ENCODE data around the gene HYAL1.

The HYAL1 gene

DNA sequence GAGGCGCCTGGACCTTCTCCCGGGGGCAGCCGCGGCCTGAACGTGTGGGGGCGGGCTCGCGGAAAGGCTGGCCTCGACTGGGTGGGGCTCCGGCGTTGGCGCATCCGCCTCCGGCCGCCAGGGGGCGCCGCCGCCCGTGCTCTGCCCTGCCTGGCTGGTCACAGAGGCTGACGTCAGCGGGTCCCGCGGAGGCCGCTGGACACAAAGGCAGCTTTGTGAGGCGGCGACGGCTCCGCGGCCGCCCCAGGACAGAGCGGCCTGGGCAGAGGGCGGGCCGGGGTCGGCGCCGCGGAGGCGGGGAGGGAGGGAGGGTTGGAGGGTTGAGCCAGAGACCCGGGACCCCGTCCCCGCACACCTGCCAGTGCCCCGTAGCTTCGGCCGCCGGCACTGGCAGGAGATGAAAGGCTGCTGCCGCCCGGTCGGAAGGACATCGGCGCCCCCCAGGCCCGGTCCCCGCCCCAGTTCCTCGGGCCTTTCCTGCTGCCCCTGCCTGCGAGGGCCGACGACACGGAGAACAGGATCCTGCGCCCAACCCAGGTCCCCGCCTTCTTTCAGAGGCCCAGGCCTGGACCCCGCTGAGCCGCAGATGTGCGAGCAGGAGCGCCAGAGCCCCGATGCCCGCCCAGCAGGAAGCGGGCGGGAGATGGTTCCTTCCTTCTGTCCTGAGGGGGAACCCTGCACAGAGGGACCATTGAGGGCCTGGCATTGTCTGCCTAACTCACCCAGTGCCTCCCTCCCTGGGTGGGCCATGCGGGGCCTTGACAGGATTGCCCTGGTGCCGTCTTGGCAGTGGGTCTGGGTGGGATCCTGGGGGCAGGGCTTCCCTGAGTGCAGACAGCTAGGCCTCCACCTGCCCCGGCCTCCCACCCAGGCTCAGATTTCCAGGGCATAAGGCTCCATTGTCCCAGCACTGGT lies 43.1 kb downstream of the HYAL1 start:
- peak; percentile 69 for DNase-seq (ENCODE audit: low read depth)

DNA sequence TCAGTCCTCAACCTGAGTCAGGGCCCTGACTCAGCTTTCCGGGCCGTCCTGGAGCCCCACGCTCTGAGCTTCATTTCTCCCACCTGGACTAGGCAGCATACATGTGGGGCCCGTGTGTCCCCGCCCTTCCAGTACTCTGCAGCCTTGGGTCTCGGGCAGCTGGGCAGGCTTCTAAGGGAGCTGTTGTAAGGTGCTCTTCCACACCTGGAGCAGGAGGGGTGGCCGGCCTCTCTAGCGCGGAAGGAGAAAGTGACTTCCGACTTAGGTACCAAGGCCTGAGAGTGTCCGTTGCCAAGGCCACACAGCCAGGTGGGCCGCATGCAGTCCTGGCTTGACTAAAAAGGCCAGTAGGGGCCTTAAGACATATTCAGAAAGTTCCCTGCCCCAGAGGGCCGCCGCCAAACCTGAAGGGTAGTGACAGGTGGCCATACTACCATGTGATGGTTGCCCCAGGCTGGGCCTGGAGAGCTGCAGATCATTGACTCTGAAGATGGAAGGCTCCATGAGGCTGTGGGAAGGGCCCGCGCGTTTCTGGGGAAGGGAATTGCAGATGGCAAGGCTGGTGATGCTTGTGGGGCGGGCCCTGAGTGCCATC lies 43.8 kb downstream of the HYAL1 start:
- DNase-seq (ENCODE audit: low read depth), result no peak

DNA sequence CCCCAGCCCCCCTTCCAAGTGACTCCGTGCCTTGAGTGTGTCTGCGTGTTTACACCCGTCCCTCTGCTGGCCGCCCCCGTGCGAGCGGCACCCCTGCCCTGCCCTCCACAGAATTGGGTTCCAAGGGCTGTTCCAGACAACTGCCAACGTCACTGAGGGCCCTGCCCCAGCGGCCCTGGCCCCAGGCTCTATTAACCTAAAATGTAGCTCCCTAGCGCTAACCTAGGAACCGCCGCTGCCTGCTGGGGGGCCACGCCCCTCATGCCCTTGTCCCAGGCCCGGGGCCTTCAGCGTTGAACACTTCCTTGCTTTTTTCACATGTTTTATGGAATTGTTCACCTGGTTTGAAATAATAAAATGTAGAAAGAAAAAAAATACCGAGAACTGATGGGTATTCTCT lies 44.4 kb downstream of the HYAL1 start:
- no peak for DNase-seq (ENCODE audit: low read depth)

DNA sequence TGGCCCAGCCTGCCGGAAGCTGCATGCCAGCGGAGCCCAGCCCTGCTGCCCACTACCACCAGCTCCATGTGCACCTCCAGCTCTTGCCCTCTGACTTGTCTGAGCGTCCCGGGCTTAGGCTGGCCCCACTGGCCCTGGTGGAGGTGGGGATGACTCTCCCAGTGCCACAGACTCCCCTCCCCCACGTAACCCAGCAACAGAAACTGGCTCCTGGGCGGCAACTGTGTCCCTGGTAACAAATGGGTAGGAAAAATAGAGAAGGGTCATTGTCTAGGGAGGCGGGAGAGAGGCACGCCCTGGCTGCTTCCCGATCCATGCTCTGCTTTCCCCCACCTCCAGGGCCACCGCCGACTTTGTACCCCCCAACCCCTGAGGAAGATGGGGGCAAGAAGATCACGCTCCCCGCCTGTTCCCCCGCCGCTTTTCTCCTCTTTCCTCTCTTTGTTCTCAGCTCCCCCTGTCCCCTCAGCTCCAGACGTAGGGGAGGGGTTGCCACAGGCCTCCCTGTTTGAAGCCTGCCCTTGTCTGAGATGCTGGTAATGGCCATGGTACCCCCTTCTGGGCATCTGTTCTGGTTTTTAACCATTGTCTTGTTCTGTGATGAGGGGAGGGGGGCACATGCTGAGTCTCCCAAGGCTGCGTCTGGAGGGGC lies 45.2 kb downstream of the HYAL1 start:
- no peak for DNase-seq (ENCODE audit: low read depth)

DNA sequence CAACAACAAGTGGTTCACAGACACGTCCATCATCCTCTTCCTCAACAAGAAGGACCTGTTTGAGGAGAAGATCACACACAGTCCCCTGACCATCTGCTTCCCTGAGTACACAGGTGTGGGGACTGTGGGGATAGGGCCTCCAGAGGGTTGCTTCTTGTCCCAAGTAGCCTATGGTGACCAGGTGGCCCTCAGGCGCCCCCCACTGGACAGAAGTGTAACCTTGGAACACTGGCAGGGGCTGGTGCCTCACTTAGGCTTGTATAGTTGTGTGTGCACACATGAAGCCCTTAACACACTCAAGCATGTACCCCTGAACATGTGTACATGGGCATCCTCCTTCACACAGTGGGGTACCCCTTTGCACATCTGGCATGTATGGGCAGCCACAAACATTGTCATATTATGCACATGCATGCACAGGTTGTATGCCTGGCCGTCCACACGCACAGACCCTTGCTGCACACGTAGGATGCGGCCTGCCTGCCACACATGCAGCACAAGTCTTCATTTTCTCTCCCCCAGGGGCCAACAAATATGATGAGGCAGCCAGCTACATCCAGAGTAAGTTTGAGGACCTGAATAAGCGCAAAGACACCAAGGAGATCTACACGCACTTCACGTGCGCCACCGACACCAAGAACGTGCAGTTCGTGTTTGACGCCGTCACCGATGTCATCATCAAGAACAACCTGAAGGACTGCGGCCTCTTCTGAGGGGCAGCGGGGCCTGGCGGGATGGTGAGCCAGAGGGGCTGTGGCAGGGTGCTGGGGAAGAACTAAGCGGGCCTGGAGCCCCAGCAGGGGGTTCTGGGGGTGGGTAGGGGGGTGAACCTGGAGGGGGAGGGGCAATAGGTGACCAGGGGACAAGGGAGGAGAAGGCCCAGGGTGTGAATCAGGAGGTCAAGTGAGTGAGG lies 46.1 kb downstream of the HYAL1 start:
- no peak for DNase-seq (ENCODE audit: low read depth)

DNA sequence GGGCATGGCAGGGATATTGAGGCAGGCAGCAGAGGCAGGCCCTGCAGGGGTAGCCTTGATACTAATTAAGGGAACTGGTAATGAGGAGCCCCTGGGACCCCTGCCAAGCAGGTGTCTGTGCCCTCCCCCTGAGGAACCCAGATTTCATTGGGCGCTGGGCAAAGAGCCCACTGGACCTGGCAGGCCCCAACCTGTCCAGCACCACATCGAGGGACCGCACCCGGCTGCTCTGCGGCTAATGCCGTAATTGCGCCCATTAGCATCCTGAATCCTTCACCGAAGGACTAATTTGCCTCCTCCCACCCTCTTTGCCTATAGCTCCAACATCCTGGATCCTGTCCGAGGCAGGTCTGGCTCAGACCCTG lies 48.1 kb downstream of the HYAL1 start:
- no peak for DNase-seq (ENCODE audit: low read depth)

DNA sequence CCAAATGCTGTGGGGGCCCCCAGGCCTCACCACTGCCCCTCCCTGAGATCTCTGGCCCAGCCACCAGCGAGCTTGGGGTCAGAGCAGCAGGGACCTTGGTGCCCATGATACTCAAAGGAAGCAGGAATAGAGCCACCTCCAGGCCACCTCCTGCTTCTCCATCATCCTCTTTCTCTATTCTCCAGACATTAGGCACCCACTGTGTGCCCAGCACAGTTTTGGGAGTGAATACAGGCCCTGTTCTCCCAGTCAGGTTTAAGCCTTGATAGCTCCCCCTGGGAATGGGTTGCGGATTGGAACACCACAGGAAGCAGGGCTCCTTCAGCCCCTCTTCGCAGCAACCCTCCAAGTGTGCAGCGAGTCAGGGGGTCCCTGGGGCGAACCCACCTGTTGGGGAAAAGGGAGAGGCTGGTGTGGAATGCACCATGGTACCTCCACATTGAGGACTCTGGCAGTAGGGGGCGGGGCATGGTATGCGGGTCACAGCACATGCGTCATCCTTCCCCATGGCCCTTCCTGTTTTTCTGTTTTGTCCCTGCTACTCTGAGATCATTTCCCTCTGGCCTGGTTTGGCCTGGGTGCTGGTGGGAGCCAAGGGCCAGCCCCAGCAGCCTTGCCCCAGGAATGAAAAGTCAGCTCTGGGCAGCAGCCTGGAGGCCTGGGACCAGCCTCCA lies 48.7 kb downstream of the HYAL1 start:
- DNase-seq (ENCODE audit: low read depth), result no peak

DNA sequence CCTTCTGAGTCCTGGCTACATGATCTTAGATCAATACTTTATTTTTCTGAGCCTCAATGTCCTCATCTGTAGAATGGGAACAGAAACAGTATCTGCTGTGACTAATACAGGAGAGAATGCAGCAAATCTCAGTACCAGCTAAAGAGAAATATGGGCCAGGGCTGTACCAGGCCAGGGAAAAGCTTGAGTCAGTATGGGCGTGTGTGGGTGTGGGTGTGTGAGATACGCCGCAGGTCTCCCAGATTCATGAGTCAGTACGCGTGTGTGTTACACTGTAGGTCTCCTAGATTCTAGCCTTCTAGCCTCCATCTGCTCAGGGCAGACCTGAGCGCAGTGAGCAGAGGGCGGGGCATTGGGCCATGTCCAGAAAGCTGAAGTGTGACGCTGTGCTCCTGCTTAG lies 52.2 kb downstream of the HYAL1 start:
- no peak for DNase-seq (ENCODE audit: low read depth)

DNA sequence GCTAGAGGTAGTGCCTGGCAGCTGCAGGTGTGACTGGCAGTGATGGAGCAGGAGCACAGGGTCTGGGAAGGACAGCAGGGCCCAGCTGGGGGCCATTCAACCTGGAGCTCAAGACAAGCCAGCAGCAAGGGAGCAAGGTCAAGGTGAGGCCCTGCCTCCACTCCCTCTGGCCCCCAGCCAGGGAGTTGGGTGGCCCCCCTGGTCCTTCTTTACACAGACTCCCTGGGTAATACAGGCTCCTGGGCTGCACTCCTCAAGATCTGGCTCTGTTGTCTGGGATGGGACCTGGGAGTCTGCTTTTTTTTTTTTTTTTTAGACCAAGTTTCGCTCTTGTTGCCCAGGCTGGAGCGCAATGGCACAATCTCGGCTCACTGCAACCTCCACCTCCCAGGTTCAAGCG lies 52.9 kb downstream of the HYAL1 start:
- no peak for DNase-seq (ENCODE audit: low read depth)
